Stromal cell of bone marrow (primary cell): ENCODE results near the gene NOL4L.
A peak's percentile ranks its signal among the peaks of the same experiment; 100 is the strongest.

Source experiments
- DNase-seq: peaks from one replicate; pipeline ENCODE4 v3.0.0-alpha.2; 2012; ENCODE audit warnings: low read depth

NOL4L gene

GRCh38 chr20:32576560-32576959, 8.6 kb downstream of the NOL4L start:
- DNase-seq, result no peak

DNA sequence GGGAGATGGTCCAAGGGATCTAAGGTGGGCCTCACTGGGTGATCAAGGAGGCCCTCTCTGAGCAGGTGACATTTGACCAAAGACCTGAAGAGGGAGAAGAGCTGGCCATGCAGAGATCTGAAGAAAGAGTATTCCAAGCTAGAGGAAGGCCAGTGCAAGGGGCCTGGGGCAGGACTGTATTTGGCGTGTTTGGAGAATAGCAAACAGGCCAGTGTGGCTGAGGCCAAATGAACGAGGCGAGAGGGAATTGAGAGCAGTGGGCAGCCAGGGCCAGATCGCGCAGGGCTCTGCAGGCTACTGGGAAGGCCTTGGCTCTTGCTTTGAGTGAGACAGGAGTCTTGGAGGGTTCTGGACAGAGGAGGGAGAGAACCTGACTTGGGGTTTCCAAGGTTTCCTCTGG, 9.3 kb downstream of the NOL4L start:
- no peak for DNase-seq

GRCh38 chr20:32575227-32575581, 9.9 kb downstream of the NOL4L start:
- DNase-seq, result no peak

GRCh38 chr20:32574296-32575226, 10.6 kb downstream of the NOL4L start:
- peak; percentile 58 for DNase-seq

GRCh38 chr20:32573167-32573851, 11.8 kb downstream of the NOL4L start:
- DNase-seq, result no peak

DNA sequence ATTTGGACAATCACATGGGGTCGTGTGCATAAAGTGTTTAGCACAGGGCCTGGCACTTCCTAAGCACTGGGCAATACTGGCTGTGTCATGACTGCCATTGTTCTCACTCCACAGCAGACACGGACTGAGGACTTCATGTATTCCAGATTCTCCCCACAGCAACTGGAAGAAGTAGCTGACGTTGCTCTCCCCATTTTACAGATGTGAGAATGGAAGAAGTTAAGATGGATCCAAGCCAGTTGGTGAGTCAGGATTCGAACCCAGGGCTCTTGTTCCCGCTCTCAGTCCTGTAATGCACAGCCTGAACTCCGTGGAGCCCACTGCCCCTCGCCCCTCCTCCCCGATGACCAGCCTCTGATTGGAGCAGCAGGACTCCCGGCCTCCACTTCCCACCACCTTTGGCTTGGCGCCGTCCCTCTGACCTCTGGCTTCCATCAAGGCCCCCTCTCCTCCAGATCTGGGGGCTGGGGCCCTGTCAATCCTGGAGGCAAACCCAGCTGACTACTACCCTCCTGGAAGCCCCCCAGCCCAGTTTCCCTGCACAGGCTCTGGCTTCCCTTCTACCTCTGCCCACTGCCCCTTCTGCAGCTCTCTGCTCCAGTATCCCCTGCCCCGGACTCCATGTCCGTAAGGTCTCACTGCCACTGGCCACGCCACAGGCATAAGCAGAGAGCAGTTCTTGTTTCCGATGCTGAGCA, 12.7 kb downstream of the NOL4L start:
- DNase-seq, result no peak

- no peak for DNase-seq
Measured at GRCh38 chr20:32571566-32571965, 13.6 kb downstream of the NOL4L start.

DNA sequence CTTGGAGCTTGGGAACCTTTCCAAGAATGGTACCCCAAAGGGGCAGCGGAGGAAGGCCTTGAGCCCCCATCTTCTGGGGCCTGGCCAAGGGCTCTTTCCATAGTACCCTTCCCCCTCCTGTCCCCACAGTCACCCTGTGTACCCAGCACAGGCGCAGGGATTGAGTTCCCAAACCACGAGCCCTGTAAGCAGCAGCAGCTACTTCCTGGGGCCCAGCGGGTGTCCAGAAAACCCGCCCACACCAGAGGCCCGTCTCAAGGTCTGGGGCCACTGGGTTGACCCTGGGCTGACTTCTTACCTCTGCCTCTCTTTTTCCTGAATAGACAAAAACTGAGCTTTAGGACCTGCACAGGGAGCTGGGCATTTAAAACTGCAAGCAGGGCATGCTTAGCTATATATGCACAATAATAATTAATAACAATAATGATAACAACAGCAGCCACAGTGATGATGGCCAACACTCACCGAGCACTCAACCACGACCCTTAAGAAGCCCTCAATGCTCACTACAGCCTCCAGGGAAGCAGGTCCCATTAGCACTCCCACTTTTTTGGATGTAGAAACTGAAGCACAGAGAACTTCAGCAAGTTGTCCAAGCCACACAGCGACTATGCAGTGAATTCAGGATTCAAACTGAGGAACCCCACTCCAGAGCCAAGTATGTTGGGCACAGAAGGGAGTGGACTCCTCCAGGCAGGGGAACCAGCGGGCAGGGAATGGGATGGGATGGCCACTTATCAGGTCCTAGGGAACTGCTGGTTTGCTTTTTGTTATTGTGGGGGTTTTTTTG, 14.5 kb downstream of the NOL4L start:
- DNase-seq, result no peak

DNA sequence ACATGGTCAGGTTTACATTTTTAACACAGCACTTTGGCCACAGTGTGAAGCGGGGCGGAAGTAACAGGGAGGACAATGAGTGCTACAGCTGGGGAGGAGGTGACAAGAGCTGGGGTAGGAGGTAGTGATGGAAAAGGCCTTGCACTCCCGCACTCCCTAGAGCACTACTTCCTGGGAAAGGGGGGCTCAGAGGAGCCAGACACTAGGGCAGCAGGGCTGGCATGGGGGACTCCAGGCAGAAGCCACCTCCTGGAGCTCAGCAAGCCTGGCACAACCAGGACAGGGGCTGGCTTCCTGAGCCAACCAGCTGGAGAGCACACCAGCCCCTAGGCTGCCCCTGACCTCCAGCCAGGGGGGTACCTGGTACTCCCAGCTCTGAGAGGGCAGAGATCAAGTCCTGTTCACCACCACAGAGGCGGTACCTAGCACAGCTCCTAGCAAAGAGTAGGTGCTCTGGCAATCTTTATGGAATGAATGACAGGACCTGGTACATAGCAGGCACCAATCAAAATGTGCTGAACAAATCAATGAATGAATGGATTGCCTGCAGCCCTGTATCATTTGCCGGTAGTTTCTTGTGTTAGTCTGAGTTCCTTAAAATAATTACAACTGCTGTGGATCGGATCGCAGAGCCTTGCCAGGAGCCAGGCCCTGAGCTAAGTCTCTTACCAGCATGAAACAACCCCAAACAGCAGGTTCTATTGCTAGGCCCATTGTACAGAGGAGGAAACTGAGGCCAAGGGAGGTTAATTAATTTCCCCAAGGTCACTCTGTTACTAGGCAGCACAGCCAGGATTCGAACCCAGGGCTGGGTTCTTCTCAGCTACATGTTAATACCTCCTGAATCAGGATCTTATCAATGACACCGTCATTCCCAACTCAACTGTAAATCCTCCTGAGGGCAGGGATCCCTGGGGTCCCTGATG, 15.5 kb downstream of the NOL4L start:
- DNase-seq, result no peak

- no peak for DNase-seq
Measured at GRCh38 chr20:32569018-32569379, 16.1 kb downstream of the NOL4L start.

DNA sequence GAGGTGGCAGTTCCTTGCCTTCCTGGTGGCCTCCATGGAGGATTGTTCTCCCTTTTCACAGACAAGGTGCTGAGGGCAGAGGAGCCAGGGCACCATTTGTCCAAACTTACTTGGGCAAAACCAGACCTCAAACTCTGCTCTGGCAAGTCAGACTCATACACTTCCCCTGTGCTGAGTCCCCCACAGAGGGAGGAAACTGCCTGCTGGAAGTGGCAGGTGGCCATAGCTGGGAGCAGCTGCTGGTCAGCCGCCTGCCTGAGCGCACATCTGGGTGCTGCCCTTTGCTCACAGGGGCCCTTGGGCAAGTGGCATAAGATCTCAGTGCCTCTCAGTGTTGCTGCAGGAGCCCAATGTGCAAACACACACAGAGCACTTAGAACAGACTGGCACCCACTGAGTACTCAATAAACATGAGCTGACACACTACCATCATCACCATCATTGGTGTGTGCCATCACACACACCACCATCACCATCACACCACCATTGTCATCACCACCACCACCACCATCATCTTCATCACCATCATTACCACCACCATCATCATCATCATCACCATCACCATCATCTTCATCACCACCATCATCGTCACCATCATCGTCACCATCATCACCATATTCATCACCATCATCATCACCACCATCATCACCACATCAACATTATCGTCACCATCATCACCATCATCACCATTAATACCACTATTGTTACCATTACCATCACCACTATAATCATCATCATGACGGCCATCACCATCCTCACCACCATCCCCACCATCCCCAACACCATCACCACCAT, 17.6 kb downstream of the NOL4L start:
- no peak for DNase-seq

DNA sequence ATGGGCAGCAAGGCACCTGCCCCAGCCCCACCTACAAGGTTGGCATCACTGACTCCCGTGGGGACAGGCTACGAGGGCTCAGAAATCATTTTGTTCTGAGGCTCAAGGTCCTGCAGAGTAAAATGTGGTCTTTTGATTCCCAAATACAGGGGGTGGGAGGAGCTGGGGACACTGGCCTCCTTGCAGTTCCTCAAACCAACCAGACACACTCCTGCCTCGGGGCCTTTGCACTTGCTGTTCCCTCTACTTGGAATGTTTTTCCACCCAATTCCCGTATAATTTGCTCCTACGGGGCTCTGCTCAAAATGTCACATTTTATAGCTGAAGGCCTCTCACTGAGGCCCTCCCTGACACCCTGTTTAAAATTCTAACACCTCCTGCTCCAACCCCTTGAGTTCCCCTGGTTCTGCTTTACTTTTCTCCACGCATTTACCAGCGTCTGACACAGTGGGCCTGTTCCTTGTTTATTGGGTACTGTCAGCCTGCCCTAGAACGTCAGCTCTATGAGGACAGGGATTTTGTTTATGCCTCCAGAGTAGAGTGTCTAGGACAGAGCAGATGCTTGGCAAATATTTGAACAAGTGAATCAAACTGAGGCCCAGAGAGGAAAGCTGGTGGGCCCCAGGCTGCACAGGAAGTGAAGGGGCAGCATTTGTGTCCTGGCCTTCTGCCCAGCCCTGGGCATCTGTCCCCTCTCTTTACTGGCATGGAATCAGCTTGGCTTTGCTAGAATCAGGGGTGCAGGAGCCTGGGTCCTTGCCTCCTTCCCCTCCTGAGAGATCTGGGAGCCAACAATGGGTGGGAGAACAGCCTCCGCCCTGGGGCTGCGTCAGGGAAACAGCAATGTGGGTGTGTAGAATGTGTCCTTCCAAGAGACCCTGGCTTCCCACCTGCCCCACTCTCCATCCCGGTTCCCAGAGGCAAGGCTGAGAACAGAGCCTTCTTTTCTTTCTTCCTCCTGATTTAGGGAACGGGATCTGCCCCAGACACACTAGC, 18.5 kb downstream of the NOL4L start:
- no peak for DNase-seq

DNA sequence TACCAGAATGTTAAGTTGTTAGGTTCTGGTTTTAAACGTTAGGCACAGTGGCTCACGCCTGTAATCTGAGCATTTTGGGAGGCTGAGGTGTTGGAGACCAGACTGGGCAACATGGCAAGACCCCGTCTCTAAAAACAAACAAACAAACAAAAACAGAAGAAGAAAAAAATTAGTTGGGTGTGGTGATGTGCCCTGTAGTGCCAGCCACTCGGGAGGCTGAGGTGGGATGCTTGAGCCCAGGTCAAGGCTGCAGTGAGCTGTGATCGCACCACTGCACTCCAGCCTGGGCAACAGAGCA, 19.4 kb downstream of the NOL4L start:
- no peak for DNase-seq

- no peak for DNase-seq
Measured at GRCh38 chr20:32564921-32565734, 20.0 kb downstream of the NOL4L start.

- no peak for DNase-seq
Measured at GRCh38 chr20:32564440-32564839, 20.7 kb downstream of the NOL4L start.

DNA sequence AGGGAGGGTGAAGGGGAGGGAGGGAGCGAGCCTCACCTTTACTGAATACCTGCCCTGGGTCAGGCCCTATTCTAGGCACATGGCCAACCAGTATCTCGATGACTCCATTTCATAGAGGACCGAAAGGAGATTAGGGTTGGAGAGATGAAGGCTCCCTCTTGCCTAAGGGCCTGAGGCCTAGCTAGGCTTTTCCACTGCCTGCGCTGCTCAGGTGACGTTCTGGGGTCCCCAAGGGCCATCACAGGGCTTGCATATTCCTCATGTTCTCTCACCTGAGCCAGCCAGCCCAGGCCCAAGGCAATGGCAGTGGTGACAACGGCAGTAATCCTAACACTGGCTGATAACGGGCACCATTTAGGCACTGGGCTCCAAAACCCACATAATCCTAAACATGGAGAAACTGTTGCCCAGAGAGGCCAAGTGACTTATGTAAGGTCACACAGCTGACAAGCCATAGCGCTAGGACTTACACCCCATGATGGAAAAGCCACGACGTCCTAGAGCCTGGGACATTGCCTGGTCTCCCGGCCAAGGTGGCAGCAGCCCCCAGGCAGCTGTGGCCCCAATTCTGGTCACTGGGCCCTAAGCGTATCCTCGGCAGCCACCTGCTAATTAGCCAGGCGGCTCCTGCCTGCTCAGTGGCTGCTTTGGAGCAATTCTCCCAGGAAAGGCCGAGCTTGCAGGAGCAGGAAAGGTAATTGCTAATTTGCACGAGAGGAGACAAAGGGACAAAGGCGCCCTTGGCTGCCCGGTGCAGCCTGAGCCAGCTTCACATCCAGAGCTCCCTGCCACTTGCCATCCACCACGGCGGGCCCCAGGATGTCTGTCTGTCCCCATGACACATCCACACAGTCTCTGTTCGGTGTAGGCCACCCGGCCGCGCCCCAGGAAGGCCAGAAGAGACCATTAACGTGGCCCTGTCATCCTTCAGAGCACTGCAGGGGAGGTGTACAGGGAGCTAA, 21.5 kb downstream of the NOL4L start:
- DNase-seq, result no peak

- no peak for DNase-seq
Measured at GRCh38 chr20:32562495-32562911, 22.6 kb downstream of the NOL4L start.
